LNCaP clone FGC (cell line): Measurements from ENCODE around the gene MARVELD1.
A peak's percentile ranks its signal among the peaks of the same experiment; 100 is the strongest.

Experiments
- DNase-seq: peaks from one replicate; pipeline ENCODE4 v3.0.0-alpha.2; 2011; ENCODE audit warnings: low read depth
- H3K4me3 ChIP-seq: 2 replicates; pipeline ENCODE4 v1.5.1; 2011; ENCODE audit warnings: mild to moderate bottlenecking, low read depth, low read length, control low read depth
- CTCF ChIP-seq: IDR thresholded peaks from 2 replicates; pipeline ENCODE4 v1.5.1; 2012; ENCODE audit warnings: mild to moderate bottlenecking; ENCODE audit not compliant: control insufficient read depth, insufficient read depth; ENCODE audit errors: extremely low read depth

Gene MARVELD1

GRCh38 chr10:97759158-97759887 is 45.8 kb downstream of the MARVELD1 start:
- TF ChIP-seq CTCF = peak; percentile 96
- DNase-seq = no peak
- H3K4me3 ChIP-seq = no peak overlapping the region

- TF ChIP-seq CTCF = no peak
- DNase-seq = no peak
- H3K4me3 ChIP-seq = no peak overlapping the region
Measured at GRCh38 chr10:97759946-97760345, 46.4 kb downstream of the MARVELD1 start.

GRCh38 chr10:97760461-97761257 is 47.1 kb downstream of the MARVELD1 start:
- H3K4me3 ChIP-seq = no peak overlapping the region
- DNase-seq = no peak
- no peak for TF ChIP-seq CTCF

GRCh38 chr10:97761331-97761865 is 47.9 kb downstream of the MARVELD1 start:
- no peak overlapping the region for H3K4me3 ChIP-seq
- no peak for DNase-seq
- no peak for TF ChIP-seq CTCF

- no peak for DNase-seq
- TF ChIP-seq CTCF = no peak
- no peak overlapping the region for H3K4me3 ChIP-seq
Measured at GRCh38 chr10:97762056-97762455, 48.5 kb downstream of the MARVELD1 start.

GRCh38 chr10:97762816-97763215 is 49.3 kb downstream of the MARVELD1 start:
- no peak overlapping the region for H3K4me3 ChIP-seq
- no peak for TF ChIP-seq CTCF
- no peak for DNase-seq
